IPS-18c (cell line): ENCODE data around the gene ZNF582.

Source experiments
- H3K4me3 ChIP-seq: 2 replicates; pipeline ENCODE4 v1.7.0; 2013; ENCODE audit warnings: low read depth, mild to moderate bottlenecking, low read length, moderate library complexity; ENCODE audit not compliant: insufficient read depth
- H3K9me3 ChIP-seq: one replicate; pipeline ENCODE4 v1.6.1; 2013; ENCODE audit warnings: mild to moderate bottlenecking, low read length, moderate library complexity; ENCODE audit not compliant: control insufficient read depth, insufficient read depth

ZNF582 gene

DNA sequence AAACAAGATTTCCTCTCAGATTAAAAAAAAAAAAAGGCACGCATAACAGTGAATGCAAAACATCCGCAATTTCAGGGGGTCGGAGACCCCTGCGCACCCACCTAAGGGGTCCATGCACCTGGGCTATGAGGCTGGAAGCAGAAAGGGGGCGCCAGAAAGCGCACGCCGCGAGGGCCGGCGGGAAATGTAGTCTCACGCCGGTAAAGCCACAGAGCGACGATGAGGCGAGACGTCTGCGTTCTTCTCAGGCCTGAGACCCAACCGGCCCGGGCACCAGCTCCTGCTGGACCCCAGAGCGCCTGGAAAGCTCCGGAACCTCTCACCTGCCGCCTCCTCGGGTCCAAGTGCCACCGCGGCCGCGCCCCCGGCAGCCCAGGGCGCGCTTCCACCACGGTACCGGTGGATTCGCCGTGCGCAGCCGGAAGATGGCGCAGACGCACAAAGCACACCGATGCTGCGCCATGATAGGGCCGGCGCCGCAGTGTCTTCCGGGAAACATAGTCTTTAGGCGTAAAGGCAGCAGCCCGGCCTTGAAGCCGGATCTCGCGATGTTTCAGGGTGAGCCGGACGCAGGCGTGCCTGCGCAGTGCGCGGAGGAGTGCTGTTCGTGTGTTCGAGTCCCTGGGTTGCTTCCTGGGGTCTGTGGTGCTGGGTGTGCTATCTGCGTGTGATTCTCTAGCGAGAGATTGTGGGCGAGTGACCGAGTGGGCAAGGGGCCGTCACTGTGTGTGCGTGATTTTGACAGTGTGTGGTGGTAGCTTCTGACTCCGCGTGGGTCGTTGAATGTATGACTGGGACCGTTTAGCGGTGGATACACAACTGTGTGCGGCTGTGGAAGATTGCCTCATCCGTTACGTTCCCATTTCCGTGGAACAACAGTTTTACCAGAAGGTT, at the start of gene ZNF582:
ZNF582 (minus strand) TSS at position 416 of the 894 bp plus-strand sequence. CDS start 1,782 bp downstream, outside the sequence.
- Histone ChIP-seq H3K9me3 (no peaks in the 10 kb centered on the region), H3K4me3 (peak within 1 kb of the TSS; percentile 79)

DNA sequence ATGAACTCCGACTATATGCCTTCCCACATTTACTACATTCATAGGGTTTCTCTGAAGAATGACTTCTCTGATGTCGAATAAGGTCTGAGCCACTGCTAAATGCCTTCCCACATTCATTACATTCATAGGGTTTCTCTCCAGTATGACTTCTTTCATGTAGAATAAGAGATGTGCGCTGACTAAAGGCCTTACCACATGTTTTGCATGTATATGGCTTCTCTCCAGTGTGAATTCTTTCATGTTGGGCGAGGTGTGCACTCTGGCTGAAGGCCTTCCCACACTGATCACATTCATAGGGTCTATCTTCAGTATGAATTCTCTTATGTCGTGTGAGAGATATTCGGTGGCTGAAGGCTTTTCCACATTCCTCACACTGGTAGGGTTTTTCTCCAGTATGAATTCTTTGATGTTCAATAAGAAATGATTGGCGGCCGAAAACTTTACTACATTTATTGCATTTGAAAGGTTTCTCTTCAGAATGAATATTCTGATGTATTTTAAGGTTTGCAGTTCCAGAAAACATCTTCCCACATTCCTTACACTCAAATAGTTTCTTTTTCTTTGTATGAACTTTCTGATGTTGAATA, 48.0 kb upstream of the ZNF582 start:
- Histone ChIP-seq H3K4me3 (no peak overlapping the region), H3K9me3 (no peaks in the 10 kb centered on the region)

DNA sequence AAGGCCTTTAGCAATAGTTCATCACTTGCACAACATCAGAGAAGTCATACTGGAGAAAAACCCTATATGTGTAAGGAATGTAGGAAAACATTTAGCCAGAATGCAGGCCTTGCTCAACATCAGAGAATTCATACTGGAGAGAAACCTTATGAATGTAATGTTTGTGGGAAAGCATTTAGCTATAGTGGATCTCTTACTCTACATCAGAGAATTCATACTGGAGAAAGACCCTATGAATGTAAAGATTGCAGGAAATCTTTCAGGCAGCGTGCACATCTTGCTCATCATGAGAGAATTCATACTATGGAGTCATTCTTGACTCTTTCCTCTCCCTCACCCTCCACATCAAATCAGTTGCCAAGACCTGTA, 30.6 kb upstream of the ZNF582 start:
- Histone ChIP-seq H3K9me3 (peaks cover 13% of the 10 kb centered on the region), H3K4me3 (no peak overlapping the region)

DNA sequence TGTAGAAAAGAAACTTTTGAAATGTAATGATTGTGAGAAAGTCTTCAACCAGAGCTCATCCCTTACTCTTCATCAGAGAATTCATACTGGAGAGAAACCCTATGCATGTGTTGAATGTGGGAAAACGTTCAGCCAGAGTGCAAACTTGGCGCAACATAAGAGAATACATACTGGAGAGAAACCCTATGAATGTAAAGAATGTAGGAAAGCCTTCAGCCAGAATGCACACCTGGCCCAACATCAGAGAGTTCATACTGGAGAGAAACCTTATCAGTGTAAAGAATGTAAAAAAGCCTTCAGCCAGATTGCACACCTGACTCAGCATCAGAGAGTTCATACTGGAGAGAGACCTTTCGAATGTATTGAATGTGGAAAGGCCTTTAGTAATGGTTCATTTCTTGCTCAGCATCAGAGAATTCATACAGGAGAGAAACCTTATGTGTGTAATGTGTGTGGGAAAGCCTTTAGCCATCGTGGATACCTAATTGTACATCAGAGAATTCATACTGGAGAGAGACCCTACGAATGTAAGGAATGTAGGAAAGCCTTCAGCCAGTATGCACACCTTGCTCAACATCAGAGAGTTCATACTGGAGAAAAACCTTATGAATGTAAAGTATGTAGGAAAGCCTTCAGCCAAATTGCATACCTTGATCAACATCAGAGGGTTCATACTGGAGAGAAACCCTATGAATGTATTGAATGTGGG, 30.1 kb upstream of the ZNF582 start:
- Histone ChIP-seq H3K9me3 (peaks cover 13% of the 10 kb centered on the region), H3K4me3 (no peak overlapping the region)

DNA sequence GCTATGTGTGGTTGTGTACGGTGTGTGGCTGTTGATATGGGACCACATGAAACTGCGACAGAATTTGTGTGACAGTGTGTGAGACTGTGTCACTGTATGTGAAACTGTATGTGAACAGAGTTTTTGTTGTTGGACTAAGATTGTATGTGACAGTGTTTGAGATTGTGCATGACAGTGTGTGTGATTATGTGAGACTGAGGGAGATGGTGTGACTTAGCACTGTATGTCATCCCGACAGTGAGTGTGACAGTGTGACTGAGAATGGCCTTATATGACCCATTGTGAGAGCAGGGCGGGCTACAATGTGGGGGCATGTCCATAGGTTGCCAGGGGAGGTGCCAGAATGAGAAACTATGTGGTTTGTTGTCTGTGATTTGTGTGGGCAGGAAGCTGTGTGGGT, 11.7 kb upstream of the ZNF582 start:
- Histone ChIP-seq H3K4me3 (no peak overlapping the region), H3K9me3 (peaks cover 5% of the 10 kb centered on the region)

DNA sequence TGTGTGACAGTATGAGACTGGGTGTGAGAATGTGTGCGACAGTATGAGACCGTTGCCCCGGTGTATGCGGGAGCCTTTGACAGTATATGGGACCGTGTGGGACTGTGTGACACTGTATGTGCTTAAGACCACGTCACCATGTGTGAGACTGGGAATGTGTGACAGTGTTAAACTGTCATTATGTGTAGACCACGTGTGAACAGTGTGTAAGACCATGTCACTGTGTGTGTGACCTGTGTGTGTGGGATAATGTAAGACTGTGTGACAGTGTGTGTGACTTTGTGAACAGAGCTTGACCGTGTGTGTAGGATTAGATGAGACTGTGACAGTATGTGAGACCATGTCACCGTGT, 11.3 kb upstream of the ZNF582 start:
- Histone ChIP-seq H3K4me3 (peak overlapping the region; percentile 93), H3K9me3 (peaks cover 5% of the 10 kb centered on the region)

DNA sequence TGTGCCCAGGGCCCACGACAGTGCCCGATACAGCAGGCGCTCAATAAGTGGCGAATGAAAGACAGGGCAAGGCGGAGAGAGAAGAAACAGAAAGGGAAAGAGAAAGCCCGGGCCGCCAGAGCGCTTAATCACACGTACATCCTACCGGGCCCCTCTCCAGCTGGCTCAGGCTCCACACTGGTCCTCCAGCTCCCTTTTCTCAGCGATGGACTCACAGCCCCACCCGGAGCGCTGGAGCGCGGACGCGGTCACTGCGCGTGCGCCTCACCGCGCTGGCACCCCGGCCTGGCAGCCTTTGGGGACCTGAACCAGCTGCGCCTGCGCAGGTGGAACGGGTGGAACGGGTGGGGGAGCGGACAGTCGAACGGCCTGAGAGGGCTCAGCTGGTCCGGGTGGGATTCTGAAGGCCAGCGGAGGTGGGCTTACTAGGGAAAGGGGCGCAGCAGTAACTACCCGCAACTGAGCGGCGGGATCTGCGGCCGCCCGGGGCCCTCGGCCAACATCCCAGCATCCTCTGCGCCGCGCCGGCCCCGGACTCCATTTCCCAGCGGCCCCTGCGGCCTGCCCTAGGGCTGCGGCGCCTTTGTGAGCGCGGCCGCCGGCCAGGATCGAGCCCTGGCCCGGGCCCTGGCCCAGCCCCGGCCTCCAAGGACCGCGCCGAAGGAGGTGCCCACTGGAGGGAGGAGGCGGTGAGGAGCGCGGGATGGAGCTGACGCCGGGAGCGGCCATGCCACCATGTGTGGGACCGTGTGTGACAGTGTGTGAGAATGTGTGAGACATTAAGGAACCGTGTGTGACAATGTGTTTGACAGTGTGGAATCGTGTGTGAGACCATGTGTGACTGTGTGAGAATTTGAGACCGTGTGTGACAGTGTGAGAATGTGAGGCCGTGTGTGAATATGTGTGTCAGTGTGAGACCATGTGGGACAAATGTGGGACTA, 10.7 kb upstream of the ZNF582 start, which contains the start of gene ZNF583:
ZNF583 (plus strand) TSS at position 569 of the 941 bp plus-strand sequence. CDS start 2,783 bp downstream, outside the sequence.
- Histone ChIP-seq H3K9me3 (peaks cover 5% of the 10 kb centered on the region), H3K4me3 (peak within 1 kb of the TSS; percentile 93)

DNA sequence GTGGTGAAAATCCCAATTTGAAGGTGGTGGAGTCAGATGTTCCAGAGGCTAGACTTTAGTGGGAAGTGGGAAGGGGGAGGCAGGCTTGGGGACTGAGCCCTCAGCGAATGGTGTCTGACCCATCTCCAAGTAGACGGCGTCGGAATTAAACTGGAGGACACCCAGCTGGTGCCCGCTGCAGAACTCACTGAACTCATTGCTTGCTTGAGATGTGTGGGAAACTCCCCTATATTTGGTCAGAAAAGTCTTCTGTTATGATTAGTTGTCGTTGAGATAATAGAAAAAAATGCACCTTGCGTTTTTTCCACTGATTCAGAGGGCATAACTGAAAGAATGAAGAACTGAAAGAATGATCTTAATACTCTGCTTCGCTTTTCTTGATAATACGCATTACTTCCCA, 9.9 kb upstream of the ZNF582 start:
- H3K4me3 ChIP-seq: peak overlapping the region; percentile 93
- peaks cover 5% of the 10 kb centered on the region for H3K9me3 ChIP-seq

DNA sequence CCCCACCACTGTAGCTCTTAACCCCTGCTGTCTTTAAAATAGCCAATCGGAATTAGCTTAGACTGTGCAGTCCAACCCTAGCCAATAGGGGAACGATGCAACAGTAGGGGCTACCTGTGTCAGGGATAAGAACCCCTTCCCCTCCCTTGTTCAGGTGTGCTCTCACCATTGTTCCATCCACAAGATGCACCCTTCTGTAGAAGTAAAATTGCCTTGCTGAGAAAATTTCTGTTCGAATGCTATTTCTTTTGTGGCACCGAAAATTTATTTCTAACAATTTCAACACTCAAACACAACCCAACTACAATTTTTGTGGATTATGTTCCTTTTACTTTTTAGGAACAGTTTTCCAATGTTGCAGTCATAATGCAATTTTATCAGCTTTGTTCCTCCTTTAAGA, 7.2 kb upstream of the ZNF582 start:
- H3K4me3 ChIP-seq: no peak overlapping the region
- peaks cover 5% of the 10 kb centered on the region for H3K9me3 ChIP-seq

DNA sequence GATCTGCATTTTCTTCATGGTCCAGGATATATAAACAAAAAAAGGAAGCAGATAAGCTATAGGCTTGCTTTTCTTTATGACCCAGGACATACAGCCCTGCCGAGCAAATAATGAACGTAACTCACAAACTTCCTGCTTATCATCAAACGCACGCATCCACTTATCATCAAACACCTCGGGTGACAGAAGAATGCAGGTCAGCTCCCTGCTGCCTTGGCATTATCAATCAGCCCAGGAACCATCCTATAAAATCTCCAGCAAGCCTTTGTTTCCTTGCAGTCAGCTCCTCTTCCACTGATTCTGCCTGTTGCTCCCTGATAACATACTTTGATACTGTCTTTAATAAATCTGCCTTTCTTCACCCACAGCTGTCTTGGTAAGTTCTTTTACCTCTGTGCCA, 5.5 kb upstream of the ZNF582 start:
- Histone ChIP-seq H3K4me3 (no peak overlapping the region), H3K9me3 (peaks cover 3% of the 10 kb centered on the region)

DNA sequence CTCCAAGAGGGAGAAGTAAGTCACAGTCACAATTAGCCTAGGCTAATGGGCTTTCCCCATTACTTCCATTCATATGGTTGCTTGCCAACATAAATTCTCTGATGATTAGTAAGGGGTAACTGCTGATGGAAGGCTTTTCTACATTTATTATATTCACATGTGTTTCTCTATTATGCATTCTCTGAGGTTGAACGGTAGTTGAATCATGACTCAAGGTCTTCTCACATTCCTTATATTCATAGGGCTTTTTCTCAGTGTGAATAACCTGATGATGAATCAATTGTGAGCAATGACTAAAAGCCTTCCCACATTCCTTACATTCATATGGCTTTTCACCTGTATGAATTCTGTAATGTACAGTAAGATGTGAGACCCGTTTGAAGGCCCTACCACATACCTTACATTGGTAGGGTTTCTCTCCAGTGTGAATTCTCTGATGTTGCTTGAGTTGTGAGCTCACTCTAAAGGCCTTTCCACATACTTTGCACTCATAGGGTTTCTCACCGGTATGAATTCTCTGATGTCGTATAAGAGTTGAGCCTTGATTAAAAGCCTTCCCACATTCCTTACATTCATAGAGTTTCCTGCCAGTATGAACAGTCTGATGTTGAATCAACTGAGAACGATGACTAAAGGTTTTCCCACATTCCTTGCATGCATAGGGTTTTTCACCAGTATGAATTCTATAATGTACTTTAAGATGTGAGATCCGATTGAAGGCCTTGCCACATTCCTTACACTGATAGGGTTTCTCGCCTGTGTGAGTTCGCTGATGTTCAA, 9.3 kb downstream of the ZNF582 start:
- Histone ChIP-seq H3K4me3 (no peak overlapping the region), H3K9me3 (no peaks in the 10 kb centered on the region)

DNA sequence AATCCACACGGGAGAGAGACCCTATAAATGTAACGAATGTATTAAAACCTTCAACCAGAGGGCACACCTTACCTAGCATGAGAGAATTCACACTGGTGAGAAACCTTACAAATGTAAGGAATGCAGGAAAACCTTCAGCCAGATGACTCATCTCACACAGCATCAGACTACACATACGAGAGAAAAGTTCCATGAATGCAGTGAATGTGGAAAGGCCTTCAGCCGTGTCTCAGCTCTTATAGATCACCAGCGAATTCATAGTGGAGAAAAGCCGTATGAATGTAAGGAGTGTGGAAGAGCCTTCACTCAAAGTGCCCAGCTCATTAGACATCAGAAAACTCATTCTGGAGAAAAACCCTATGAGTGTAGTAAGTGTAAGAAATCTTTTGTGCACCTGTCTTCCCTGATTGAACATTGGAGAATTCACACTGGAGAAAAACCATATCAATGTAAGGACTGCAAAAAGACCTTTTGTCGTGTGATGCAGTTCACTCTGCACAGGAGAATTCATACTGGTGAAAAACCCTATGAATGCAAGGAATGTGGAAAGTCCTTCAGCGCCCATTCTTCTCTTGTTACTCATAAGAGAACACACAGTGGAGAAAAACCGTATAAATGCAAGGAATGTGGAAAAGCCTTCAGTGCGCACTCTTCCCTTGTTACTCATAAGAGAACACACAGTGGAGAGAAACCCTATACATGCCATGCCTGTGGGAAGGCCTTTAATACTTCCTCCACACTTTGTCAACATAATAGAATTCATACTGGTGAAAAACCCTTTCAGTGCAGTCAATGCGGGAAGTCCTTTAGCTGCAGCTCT, 16.0 kb downstream of the ZNF582 start:
- H3K9me3 ChIP-seq: no peaks in the 10 kb centered on the region
- H3K4me3 ChIP-seq: no peak overlapping the region

DNA sequence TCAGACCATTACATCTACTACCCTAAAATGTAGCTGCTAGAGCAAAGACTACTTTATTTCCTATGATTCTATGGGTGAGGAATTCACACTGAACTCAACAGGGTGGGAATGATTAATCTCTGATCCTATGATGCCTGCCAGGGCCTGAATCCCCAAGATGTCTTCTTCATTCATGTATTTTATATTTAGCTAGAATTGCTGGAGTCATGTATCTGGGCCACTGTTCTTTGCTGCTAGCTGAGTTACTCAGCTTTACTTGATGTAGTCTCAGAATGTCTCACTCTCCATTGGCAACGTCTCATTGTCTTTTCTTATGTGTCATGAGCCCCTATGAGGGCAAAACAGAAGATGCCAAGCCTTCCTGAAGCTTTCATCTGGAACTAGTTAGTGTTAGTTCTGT, 21.1 kb downstream of the ZNF582 start:
- Histone ChIP-seq H3K9me3 (peaks cover 3% of the 10 kb centered on the region), H3K4me3 (no peak overlapping the region)

DNA sequence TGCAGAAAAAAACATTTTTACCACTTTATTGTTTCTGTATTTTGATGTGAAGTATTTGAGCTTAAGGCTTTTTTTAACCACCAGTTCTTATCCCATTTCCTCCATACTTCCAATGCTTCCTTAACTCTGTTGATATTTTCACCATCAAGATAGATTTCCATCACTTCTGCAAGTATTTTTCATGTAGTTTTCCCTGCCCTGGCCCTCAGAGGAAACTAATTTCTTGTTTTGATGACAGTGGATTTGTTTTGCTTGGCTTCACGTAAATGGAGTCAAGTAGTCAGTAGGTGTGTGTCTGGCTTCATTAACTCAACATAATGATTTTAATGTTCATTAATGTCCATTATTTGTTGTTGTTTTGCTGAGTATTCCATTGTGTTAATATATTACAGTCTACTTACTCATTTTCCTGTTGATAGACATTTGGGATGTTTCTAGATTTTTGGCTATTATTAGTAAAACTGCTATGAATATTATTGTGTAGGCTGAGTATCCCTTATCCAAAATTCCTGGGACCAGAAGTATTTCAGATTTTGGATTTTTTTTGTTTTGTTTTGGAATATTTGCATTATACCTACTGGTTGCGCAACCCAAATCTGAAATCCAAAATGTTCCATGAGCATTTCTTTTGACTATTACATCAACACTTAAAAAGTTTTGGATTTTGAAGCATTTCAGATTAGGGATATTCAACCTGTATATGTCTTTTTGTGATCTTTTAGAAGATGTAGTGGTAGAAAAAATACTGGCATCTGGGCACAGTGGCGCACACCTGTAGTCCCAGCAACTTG, 23.3 kb downstream of the ZNF582 start:
- peaks cover 3% of the 10 kb centered on the region for H3K9me3 ChIP-seq
- H3K4me3 ChIP-seq: no peak overlapping the region
